ENCODE measurements around the gene NEK4. TPM values are rescaled to one million over a fixed set of nuclear protein-coding genes. Genes with fewer than 3 reads are reported as not detected.

Gene NEK4
- total and polyA plus RNA-seq, 2 of the 13 experiments (the other 11 are each of a cell fraction or from before 2014, with no cell fraction given), result 16.5 to 38.0 TPM

DNA sequence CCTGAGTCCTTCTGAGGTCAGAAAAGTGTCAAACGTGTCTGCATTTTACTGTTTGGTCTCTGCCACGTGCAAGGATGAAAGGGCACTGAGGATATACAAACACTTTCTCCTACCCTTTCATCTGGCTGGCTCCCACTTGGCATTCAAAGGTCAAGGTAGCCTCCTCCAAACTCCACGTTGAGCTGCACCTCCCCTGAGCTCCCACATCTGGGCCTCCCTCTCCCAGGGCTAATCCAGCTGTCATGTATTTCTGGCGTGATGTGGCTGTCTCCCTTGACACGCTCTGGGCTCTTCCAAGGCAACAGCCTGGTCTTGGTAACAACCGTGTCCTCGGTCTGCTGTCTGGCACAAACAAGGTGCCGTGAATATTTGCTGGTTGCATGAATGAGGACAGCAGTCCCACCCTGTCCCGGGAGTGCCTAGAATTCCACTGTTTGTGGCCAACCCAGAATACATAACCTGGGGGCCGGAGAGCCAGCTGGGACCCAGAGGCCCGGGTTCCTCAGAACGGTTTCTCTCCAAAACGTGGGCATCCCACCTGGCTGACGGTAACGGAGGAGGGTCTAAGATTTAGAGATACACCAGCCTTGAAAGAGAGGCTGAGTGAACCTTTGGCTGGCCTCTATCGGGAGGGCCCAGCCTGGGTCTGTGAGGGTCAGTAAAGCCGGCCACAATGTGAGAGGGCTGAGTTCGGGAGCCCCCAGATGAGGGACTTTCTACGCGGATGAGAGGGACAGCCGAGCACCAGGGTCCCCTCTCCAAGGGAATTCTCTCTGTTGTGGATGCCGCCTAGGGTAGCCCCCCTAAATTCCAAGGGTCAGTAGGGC, 65.9 kb downstream of the NEK4 start (continued):
- TF ChIP-seq, protein P1, sequence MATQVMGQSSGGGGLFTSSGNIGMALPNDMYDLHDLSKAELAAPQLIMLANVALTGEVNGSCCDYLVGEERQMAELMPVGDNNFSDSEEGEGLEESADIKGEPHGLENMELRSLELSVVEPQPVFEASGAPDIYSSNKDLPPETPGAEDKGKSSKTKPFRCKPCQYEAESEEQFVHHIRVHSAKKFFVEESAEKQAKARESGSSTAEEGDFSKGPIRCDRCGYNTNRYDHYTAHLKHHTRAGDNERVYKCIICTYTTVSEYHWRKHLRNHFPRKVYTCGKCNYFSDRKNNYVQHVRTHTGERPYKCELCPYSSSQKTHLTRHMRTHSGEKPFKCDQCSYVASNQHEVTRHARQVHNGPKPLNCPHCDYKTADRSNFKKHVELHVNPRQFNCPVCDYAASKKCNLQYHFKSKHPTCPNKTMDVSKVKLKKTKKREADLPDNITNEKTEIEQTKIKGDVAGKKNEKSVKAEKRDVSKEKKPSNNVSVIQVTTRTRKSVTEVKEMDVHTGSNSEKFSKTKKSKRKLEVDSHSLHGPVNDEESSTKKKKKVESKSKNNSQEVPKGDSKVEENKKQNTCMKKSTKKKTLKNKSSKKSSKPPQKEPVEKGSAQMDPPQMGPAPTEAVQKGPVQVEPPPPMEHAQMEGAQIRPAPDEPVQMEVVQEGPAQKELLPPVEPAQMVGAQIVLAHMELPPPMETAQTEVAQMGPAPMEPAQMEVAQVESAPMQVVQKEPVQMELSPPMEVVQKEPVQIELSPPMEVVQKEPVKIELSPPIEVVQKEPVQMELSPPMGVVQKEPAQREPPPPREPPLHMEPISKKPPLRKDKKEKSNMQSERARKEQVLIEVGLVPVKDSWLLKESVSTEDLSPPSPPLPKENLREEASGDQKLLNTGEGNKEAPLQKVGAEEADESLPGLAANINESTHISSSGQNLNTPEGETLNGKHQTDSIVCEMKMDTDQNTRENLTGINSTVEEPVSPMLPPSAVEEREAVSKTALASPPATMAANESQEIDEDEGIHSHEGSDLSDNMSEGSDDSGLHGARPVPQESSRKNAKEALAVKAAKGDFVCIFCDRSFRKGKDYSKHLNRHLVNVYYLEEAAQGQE (IDR thresholded peaks at IDR 0.05; ENCODE audit: borderline replicate concordance in 1 of 2, low read depth in 1 of 2, low read length in 2 of 2), result peak in 1 of 2 experiments; percentile 57; a peak in 1 of 4 replicates
- TF ChIP-seq ZNF747 (CRISPR knock-in tag; IDR thresholded peaks at IDR 0.05; ENCODE audit: borderline replicate concordance) (0 out of 2 replicates have a peak, but pooled peaks have one; percentile 14), RBM22 (optimal IDR thresholded peaks at IDR 0.05; ENCODE audit: low read length) (peak; percentile 24), MIER2 (CRISPR knock-in tag; IDR thresholded peaks at IDR 0.05) (no peak), CENPT (CRISPR knock-in tag; IDR thresholded peaks at IDR 0.05; ENCODE audit: low read depth) (no peak), ZNF3 (CRISPR knock-in tag; IDR thresholded peaks at IDR 0.05) (no peak), ZNF556 (CRISPR knock-in tag; IDR thresholded peaks at IDR 0.05; ENCODE audit: borderline replicate concordance) (peak; percentile 67), ZNF614 (CRISPR knock-in tag; IDR thresholded peaks at IDR 0.05; ENCODE audit: borderline replicate concordance) (peak; percentile 29; the same call in 1 of the 2 replicates), YEATS2 (CRISPR knock-in tag; IDR thresholded peaks at IDR 0.05; ENCODE audit: borderline replicate concordance) (no peak; the same call in 1 of the 2 replicates), THAP9 (CRISPR knock-in tag; IDR thresholded peaks at IDR 0.05; ENCODE audit: borderline replicate concordance) (no peak; the same call in 1 of the 2 replicates)
- TF ChIP-seq, protein P2, sequence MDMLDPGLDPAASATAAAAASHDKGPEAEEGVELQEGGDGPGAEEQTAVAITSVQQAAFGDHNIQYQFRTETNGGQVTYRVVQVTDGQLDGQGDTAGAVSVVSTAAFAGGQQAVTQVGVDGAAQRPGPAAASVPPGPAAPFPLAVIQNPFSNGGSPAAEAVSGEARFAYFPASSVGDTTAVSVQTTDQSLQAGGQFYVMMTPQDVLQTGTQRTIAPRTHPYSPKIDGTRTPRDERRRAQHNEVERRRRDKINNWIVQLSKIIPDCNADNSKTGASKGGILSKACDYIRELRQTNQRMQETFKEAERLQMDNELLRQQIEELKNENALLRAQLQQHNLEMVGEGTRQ (IDR thresholded peaks at IDR 0.05; ENCODE audit: low read depth, low read length), result no peak
- TF ChIP-seq, protein P2 (CRISPR knock-in tag; IDR thresholded peaks at IDR 0.05; ENCODE audit: borderline replicate concordance), result no peak
- TF ChIP-seq, protein P3, sequence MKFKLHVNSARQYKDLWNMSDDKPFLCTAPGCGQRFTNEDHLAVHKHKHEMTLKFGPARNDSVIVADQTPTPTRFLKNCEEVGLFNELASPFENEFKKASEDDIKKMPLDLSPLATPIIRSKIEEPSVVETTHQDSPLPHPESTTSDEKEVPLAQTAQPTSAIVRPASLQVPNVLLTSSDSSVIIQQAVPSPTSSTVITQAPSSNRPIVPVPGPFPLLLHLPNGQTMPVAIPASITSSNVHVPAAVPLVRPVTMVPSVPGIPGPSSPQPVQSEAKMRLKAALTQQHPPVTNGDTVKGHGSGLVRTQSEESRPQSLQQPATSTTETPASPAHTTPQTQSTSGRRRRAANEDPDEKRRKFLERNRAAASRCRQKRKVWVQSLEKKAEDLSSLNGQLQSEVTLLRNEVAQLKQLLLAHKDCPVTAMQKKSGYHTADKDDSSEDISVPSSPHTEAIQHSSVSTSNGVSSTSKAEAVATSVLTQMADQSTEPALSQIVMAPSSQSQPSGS (CRISPR knock-in tag; IDR thresholded peaks at IDR 0.05), result peak; percentile 81
- TF ChIP-seq, protein P4, sequence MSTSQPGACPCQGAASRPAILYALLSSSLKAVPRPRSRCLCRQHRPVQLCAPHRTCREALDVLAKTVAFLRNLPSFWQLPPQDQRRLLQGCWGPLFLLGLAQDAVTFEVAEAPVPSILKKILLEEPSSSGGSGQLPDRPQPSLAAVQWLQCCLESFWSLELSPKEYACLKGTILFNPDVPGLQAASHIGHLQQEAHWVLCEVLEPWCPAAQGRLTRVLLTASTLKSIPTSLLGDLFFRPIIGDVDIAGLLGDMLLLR (CRISPR knock-in tag; IDR thresholded peaks at IDR 0.05), result peak; percentile 83; the same call in 1 of the 2 replicates
- TF ChIP-seq, protein P5, sequence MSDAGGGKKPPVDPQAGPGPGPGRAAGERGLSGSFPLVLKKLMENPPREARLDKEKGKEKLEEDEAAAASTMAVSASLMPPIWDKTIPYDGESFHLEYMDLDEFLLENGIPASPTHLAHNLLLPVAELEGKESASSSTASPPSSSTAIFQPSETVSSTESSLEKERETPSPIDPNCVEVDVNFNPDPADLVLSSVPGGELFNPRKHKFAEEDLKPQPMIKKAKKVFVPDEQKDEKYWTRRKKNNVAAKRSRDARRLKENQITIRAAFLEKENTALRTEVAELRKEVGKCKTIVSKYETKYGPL (CRISPR knock-in tag; IDR thresholded peaks at IDR 0.05), result 0 out of 2 replicates have a peak, but pooled peaks have one; percentile 53

Measured in HepG2 (cell line).